ENCODE data around the gene ATP9B. TPM values are rescaled to one million over a fixed set of nuclear protein-coding genes. Genes with fewer than 3 reads are reported as not detected.

ATP9B gene
- polyA plus RNA-seq, 3 donors: 7.2 to 20.3 (median 14.0) TPM

- Mint-ChIP-seq H3K4me1 (peaks cover 5% of the 10 kb centered on the region), H3K4me3 (no peak overlapping the region), H3K27me3 (ENCODE audit: low read depth in 3 of 3) (no peaks in the 10 kb centered on the region), H3K9me3 (peaks cover 6 to 20% (median 9%) of the 10 kb centered on the region in 7 donors), H3K36me3 (peaks cover 53 to 56% of the 10 kb centered on the region in 2 donors), H3K27ac (no peak overlapping the region)
- H2AFZ ChIP-seq (ENCODE audit: insufficient read depth, low read depth, low read length, poor library complexity, severe bottlenecking): no peak overlapping the region
- H3K9ac ChIP-seq (ENCODE audit: insufficient read depth, low read length, poor library complexity, severe bottlenecking): no peak overlapping the region
- WGBS (ENCODE audit: insufficient coverage): 100% methylated on average over 1 of the region's 5 CpGs
- H3K27me3 ChIP-seq (ENCODE audit: control insufficient read depth in 2 of 2, insufficient read depth in 2 of 2, low read length in 2 of 2): no peaks in the 10 kb centered on the region
- no peak for TF ChIP-seq CTCF (IDR thresholded peaks at IDR 0.05)
- peaks cover 3 to 26% of the 10 kb centered on the region in 2 donors for H3K36me3 ChIP-seq (replicated peaks in 1 of 2; ENCODE audit: control insufficient read depth in 1 of 2, insufficient read depth in 2 of 2, low read length in 2 of 2)
- H4K20me1 ChIP-seq (ENCODE audit: insufficient read depth, low read length): peaks cover 16% of the 10 kb centered on the region
- H3K9me3 ChIP-seq (replicated peaks in 1 of 2; ENCODE audit: control insufficient read depth in 1 of 2, insufficient read depth in 1 of 2, low read length in 2 of 2): peaks cover 0 to 7% of the 10 kb centered on the region in 2 donors
- no peaks in the 10 kb centered on the region for H3K4me1 ChIP-seq (ENCODE audit: control insufficient read depth in 1 of 2, insufficient read depth in 2 of 2, low read length in 2 of 2)
- no peak for DNase-seq
- no peak overlapping the region for H3K27ac ChIP-seq (ENCODE audit: low read depth in 1 of 2, low read length in 2 of 2)
- intact Hi-C loops (cut with micrococcal nuclease): no loop called here
- no peak overlapping the region for H3K4me3 ChIP-seq (replicated peaks in 1 of 3; ENCODE audit: low read depth in 2 of 3, low read length in 3 of 3)
- H3K79me2 ChIP-seq (ENCODE audit: insufficient read depth, low read length): peaks cover 13% of the 10 kb centered on the region
- H3K4me2 ChIP-seq (replicated peaks; ENCODE audit: extremely low read depth, low read length, poor library complexity, severe bottlenecking): no peak overlapping the region
Measured at GRCh38 chr18:79102886-79103285, 33.7 kb downstream of the ATP9B start.

GRCh38 chr18:79104137-79104536 is 34.9 kb downstream of the ATP9B start:
- intact Hi-C loops (cut with micrococcal nuclease): no loop called here

More at GRCh38 chr18:79104137-79104536, 34.9 kb downstream of the ATP9B start:
- H3K9ac ChIP-seq (ENCODE audit: insufficient read depth, low read length, poor library complexity, severe bottlenecking): no peak overlapping the region
- no peak overlapping the region for H3K4me2 ChIP-seq (replicated peaks; ENCODE audit: extremely low read depth, low read length, poor library complexity, severe bottlenecking)
- H3K27me3 ChIP-seq (ENCODE audit: control insufficient read depth in 2 of 2, insufficient read depth in 2 of 2, low read length in 2 of 2): no peaks in the 10 kb centered on the region
- Mint-ChIP-seq H3K4me3 (no peak overlapping the region), H3K27me3 (ENCODE audit: low read depth in 3 of 3) (no peaks in the 10 kb centered on the region), H3K4me1 (peaks cover 12% of the 10 kb centered on the region), H3K27ac (peak overlapping the region in 3 of 7 donors; percentile 15 to 70 (median 21)), H3K36me3 (peaks cover 49% of the 10 kb centered on the region in 2 donors), H3K9me3 (peaks cover 2 to 16% (median 5%) of the 10 kb centered on the region in 7 donors)
- no peak overlapping the region for H2AFZ ChIP-seq (ENCODE audit: insufficient read depth, low read depth, low read length, poor library complexity, severe bottlenecking)
- peaks cover 18% of the 10 kb centered on the region for H4K20me1 ChIP-seq (ENCODE audit: insufficient read depth, low read length)
- whole genome bisulfite sequencing (ENCODE audit: insufficient coverage): 73% methylated on average over 1 of the region's 2 CpGs
- no peak overlapping the region for H3K27ac ChIP-seq (ENCODE audit: low read depth in 1 of 2, low read length in 2 of 2)
- H3K4me3 ChIP-seq (replicated peaks in 1 of 3; ENCODE audit: low read depth in 2 of 3, low read length in 3 of 3): no peak overlapping the region
- peaks cover 13% of the 10 kb centered on the region for H3K79me2 ChIP-seq (ENCODE audit: insufficient read depth, low read length)
- no peaks in the 10 kb centered on the region for H3K4me1 ChIP-seq (ENCODE audit: control insufficient read depth in 1 of 2, insufficient read depth in 2 of 2, low read length in 2 of 2)
- DNase-seq: no peak
- peaks cover 0 to 6% of the 10 kb centered on the region in 2 donors for H3K9me3 ChIP-seq (replicated peaks in 1 of 2; ENCODE audit: control insufficient read depth in 1 of 2, insufficient read depth in 1 of 2, low read length in 2 of 2)
- no peak for TF ChIP-seq CTCF (IDR thresholded peaks at IDR 0.05)
- H3K36me3 ChIP-seq (replicated peaks in 1 of 2; ENCODE audit: control insufficient read depth in 1 of 2, insufficient read depth in 2 of 2, low read length in 2 of 2): peaks cover 0 to 18% of the 10 kb centered on the region in 2 donors

All from CD14-positive monocyte (primary cell).